ENCODE measurements around the gene PKD1L1.

DNA sequence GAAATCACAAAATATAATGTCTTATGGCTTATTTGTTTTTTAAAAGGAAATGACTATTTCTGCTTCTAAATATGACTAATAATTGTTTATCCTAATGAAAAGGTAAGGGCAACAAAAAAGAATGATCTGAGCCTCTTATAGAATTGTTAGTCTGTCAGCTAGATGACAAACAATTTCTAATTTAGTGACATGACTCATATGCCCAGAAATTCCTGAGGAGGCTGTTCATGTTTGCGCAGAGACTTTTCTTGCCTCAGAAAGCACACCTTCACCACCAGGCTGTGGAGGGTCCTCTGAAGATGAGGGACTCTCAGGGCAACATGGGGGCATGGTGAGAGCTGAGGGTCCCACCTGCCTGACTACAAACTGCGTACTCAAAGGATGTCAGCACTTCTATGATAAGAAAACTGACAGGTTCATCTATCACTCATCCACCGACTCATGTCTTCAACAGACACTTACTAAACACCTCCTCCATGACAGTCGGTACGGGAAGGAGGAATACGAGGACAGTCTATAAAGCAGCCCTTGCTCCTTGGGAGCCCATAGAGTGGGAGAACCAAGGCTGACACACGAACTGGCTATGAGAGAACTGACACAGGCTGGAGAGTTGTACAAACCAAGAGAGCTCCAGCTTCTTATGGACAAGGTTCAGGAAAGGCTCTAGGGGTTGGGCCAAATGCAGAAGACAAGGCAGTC lies 102.0 kb downstream of the PKD1L1 start:
- TF ChIP-seq, protein P1, sequence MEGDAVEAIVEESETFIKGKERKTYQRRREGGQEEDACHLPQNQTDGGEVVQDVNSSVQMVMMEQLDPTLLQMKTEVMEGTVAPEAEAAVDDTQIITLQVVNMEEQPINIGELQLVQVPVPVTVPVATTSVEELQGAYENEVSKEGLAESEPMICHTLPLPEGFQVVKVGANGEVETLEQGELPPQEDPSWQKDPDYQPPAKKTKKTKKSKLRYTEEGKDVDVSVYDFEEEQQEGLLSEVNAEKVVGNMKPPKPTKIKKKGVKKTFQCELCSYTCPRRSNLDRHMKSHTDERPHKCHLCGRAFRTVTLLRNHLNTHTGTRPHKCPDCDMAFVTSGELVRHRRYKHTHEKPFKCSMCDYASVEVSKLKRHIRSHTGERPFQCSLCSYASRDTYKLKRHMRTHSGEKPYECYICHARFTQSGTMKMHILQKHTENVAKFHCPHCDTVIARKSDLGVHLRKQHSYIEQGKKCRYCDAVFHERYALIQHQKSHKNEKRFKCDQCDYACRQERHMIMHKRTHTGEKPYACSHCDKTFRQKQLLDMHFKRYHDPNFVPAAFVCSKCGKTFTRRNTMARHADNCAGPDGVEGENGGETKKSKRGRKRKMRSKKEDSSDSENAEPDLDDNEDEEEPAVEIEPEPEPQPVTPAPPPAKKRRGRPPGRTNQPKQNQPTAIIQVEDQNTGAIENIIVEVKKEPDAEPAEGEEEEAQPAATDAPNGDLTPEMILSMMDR (IDR thresholded peaks at IDR 0.05), result no peak
- TF ChIP-seq POLR2A (IDR thresholded peaks at IDR 0.05) (no peak), EP300 (IDR thresholded peaks at IDR 0.05; ENCODE audit: low read depth) (no peak), POLR2AphosphoS5 (IDR thresholded peaks at IDR 0.05) (no peak)

Data from transverse colon (tissue), 4 donors.